Testis (tissue), 3 donors: ENCODE measurements around the gene BBOF1. TPM values are rescaled to one million over a fixed set of nuclear protein-coding genes. Genes with fewer than 3 reads are reported as not detected.
A peak's percentile ranks its signal among the peaks of the same experiment; 100 is the strongest.
"Not testable (repeated sequence)": the region's sequence is repeated elsewhere in the genome, so short reads cannot be mapped to it uniquely, and the experiment has no call there.

Experiments
- DNase-seq: peaks from one replicate; pipeline ENCODE4 v3.0.0-alpha.2; 2019
- H3K27ac ChIP-seq, 2 donors: fragments of 200-600 bp; sonication (generic); one replicate each; pipeline ENCODE4 v1.5.1; 2019
- H3K27me3 ChIP-seq: fragments of 200-600 bp; sonication (generic); one replicate; pipeline ENCODE4 v1.5.1; 2019
- H3K36me3 ChIP-seq: fragments of 200-600 bp; sonication (generic); one replicate; pipeline ENCODE4 v1.5.1; 2017; ENCODE audit warnings: low read depth; ENCODE audit errors: missing control alignments
- H3K4me1 ChIP-seq: fragments of 200-600 bp; sonication (generic); one replicate; pipeline ENCODE4 v1.5.1; 2019
- H3K4me3 ChIP-seq, 2 donors: fragments of 200-600 bp; sonication (generic); one replicate each; pipeline ENCODE4 v1.5.1; 2017 to 2019
- H3K9me3 ChIP-seq: fragments of 200-600 bp; sonication (generic); one replicate; pipeline ENCODE4 v1.5.1; 2017
- CTCF ChIP-seq, 3 experiments: fragments of 450-650 bp in 2 of 3; fragments of 200-600 bp in 1 of 3; sonication (generic) in 1 of 3; IDR thresholded peaks; one replicate each; pipeline ENCODE4 v1.5.1; 2016 to 2019; ENCODE audit warnings: antibody characterized with exemption in 3 of 3, mild to moderate bottlenecking in 2 of 3, moderate library complexity in 1 of 3
- POLR2A ChIP-seq: fragments of 450-650 bp; IDR thresholded peaks from one replicate; pipeline ENCODE4 v1.6.1; 2017; ENCODE audit warnings: antibody characterized with exemption, mild to moderate bottlenecking, moderate library complexity
- WGBS, 2 donors: methylation state at CpG; one replicate each; pipeline ENCODE4 v1.1.5; 2018; 5-methylcytosine and 5-hydroxymethylcytosine counted together
- intact Hi-C: fragments of 100-400 bp; cut with DNase I; formaldehyde crosslinking; loops from one replicate; pipeline ENCODE4 v1.15.1; 2023; ENCODE audit warnings: low total_unique reads
- polyA plus RNA-seq: library from polyadenylated mRNA; stranded (reverse); fragments of 350-450 nt; fragmentation: Illumina TruSeq; extraction: RNeasy Lipid Tissue Mini Kit (QIAGEN cat#74804); gene quantifications from one replicate; pipeline ENCODE4 v1.2.3, GENCODE V29; 2014; ENCODE audit warnings: low read depth, low replicate concordance; ENCODE audit not compliant: insufficient read depth
- small RNA-seq, 2 donors: library from RNA; depleted of rRNA; stranded (forward); fragments of <200 nt; gene quantifications; one replicate each; pipeline ENCODE3, GENCODE V24; 2016
- total RNA-seq, 2 donors: library from RNA; depleted of rRNA; stranded (reverse); fragments of >200 nt; gene quantifications; one replicate each; pipeline ENCODE4 v1.2.3, GENCODE V29; 2016

BBOF1 gene
- total and polyA plus RNA-seq, 3 donors from 2014 or later = 25.1 to 41.6 (median 40.6) TPM

GRCh38 chr14:74105381-74105780 is 86.2 kb downstream of the BBOF1 start:
- no peaks in the 10 kb centered on the region for H3K36me3 ChIP-seq
- intact Hi-C loops = no loop called here
- H3K27me3 ChIP-seq = no peaks in the 10 kb centered on the region

DNA sequence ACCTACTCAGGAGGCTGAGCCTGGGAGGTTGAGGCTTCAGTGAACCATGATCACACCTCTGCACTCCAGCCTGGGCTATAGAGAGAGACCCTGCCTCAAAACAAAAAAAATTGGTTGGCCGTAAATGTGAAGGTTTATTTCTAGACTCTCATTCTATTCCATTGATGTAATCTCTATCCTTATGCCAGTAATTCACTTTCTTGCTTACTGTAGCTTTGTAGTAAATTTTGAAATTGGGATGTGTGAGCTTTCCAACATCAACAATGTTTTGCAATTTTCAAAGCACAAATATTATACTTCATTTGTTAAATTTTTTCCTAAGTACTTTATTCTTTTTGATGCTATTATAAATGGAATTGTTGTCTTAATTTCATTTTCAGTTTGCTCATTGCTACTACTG is 90.2 kb downstream of the BBOF1 start:
- H3K27me3 ChIP-seq = no peaks in the 10 kb centered on the region
- no peak overlapping the region for H3K4me3 ChIP-seq
- H3K9me3 ChIP-seq = no peaks in the 10 kb centered on the region
- DNase-seq = no peak
- WGBS, 2 donors = 79 to 81% methylated on average over 1 of the region's 1 CpG
- H3K4me1 ChIP-seq = no peaks in the 10 kb centered on the region
- no peak for TF ChIP-seq CTCF (IDR thresholded peaks at IDR 0.05)
- no peak for TF ChIP-seq POLR2A
- intact Hi-C loops = no loop called here
- H3K27ac ChIP-seq = no peak overlapping the region
- H3K36me3 ChIP-seq = no peaks in the 10 kb centered on the region

More at GRCh38 chr14:74105381-74105780, 86.2 kb downstream of the BBOF1 start:
- no peak for DNase-seq
- no peak overlapping the region for H3K4me3 ChIP-seq
- TF ChIP-seq CTCF (IDR thresholded peaks at IDR 0.05) (no peak), POLR2A (no peak)
- WGBS, 2 donors = 87 to 96% methylated on average over 2 of the region's 2 CpGs
- no peaks in the 10 kb centered on the region for H3K9me3 ChIP-seq
- no peaks in the 10 kb centered on the region for H3K4me1 ChIP-seq
- H3K27ac ChIP-seq = no peak overlapping the region

GRCh38 chr14:74111395-74112216 is 92.5 kb downstream of the BBOF1 start:
- 87 to 91% methylated on average over 13 of the region's 13 CpGs for WGBS, 2 donors
- not testable (repeated sequence) for DNase-seq, H3K36me3 ChIP-seq, H3K27ac ChIP-seq, H3K9me3 ChIP-seq, H3K4me1 ChIP-seq, H3K4me3 ChIP-seq, H3K27me3 ChIP-seq
- intact Hi-C loops = loop anchor here (10.0 kb wide), 1 partner anchor 143 kb away; no protein-coding TSS in a partner anchor
- peak in 1 of 3 experiments; percentile 38 for TF ChIP-seq CTCF (IDR thresholded peaks at IDR 0.05)

Small RNA genes within 50 kb of the gene (small RNA-seq; reads per million reads assigned to genes)
- gene AC005480.2 = 0 reads per million in 2 donors

Other genes starting within 250 kb of the BBOF1 start
- gene PTGR2, start 167.5 kb upstream of the BBOF1 start, total RNA-seq = 10 to 100 TPM; 19.1 to 19.4 TPM
- gene PTGR2, start 167.5 kb upstream of the BBOF1 start, polyA plus RNA-seq = 11.8 TPM
- 10 to 100 TPM; 85.3 to 92.9 TPM for gene ZNF410, start 132.5 kb upstream of the BBOF1 start, total RNA-seq
- gene ZNF410, start 132.5 kb upstream of the BBOF1 start, polyA plus RNA-seq = 117 TPM
- 10 to 100 TPM; 15.0 to 26.0 TPM for gene FAM161B, start 69.3 kb upstream of the BBOF1 start, total RNA-seq
- 24.1 TPM for gene FAM161B, start 69.3 kb upstream of the BBOF1 start, polyA plus RNA-seq
- gene COQ6, start 69.0 kb upstream of the BBOF1 start, total RNA-seq = 10 to 100 TPM; 61.0 to 69.8 TPM
- 66.2 TPM for gene COQ6, start 69.0 kb upstream of the BBOF1 start, polyA plus RNA-seq
- gene ENTPD5, start 61 bp upstream of the BBOF1 start, total RNA-seq = 10 to 100 TPM; 20.3 to 39.5 TPM
- 12.9 TPM for gene ENTPD5, start 61 bp upstream of the BBOF1 start, polyA plus RNA-seq
- gene ALDH6A1, start 65.1 kb downstream of the BBOF1 start, total RNA-seq = 10 to 100 TPM; 84.2 to 88.5 TPM
- 57.2 TPM for gene ALDH6A1, start 65.1 kb downstream of the BBOF1 start, polyA plus RNA-seq
- 10 to 100 TPM; 13.8 to 21.7 TPM for gene LIN52, start 65.6 kb downstream of the BBOF1 start, total RNA-seq
- 18.9 TPM for gene LIN52, start 65.6 kb downstream of the BBOF1 start, polyA plus RNA-seq
- gene VSX2, start 220.1 kb downstream of the BBOF1 start, total RNA-seq = under 1 TPM; 0.16 to 0.37 TPM
- 0.55 TPM for gene VSX2, start 220.1 kb downstream of the BBOF1 start, polyA plus RNA-seq